Stomach (tissue), 4 donors: Measurements from ENCODE around the gene SLBP.

Experiments used
- POLR2A ChIP-seq, 4 donors: fragments of 450-650 bp; IDR thresholded peaks; one replicate each; pipeline ENCODE4 v1.6.1; 2016; ENCODE audit warnings: antibody characterized with exemption in 4 of 4, control low read depth in 2 of 4, mild to moderate bottlenecking in 1 of 4, moderate library complexity in 1 of 4
- POLR2AphosphoS5 ChIP-seq, 3 donors: sonication (generic); formaldehyde crosslinking; IDR thresholded peaks; one replicate each; pipeline ENCODE4 v1.6.1; 2016; ENCODE audit warnings: antibody characterized with exemption in 3 of 3
- TF ChIP-seq, protein P1 (sequence below), 7 experiments: fragments of 450-650 bp in 4 of 7; fragments of 200-600 bp in 3 of 7; sonication (generic) in 3 of 7; IDR thresholded peaks; one replicate each; pipeline ENCODE4 v1.5.1; 2016 to 2019; ENCODE audit warnings: antibody characterized with exemption in 7 of 7, control low read depth in 2 of 7, mild to moderate bottlenecking in 1 of 7

DNA sequence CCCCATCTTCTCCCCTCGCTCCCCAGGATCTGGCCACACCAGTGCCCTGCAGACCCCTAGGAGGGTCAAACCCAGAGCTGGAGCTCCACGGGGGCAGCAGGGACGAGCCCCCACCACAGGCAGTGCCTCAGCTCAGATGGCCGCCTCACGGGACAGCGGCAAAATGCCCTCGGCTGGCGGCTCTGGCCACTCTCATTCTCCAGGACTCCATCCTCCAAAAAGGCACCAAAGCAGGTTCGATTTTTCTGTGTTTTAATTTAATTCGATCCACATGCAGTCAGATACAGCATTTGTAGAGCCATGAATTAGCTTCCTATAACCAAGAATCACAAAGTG, 36.3 kb downstream of the SLBP start:
- TF ChIP-seq POLR2A (IDR thresholded peaks at IDR 0.05), result no peak
- TF ChIP-seq POLR2AphosphoS5 (IDR thresholded peaks at IDR 0.05), result no peak
- TF ChIP-seq, protein P1, sequence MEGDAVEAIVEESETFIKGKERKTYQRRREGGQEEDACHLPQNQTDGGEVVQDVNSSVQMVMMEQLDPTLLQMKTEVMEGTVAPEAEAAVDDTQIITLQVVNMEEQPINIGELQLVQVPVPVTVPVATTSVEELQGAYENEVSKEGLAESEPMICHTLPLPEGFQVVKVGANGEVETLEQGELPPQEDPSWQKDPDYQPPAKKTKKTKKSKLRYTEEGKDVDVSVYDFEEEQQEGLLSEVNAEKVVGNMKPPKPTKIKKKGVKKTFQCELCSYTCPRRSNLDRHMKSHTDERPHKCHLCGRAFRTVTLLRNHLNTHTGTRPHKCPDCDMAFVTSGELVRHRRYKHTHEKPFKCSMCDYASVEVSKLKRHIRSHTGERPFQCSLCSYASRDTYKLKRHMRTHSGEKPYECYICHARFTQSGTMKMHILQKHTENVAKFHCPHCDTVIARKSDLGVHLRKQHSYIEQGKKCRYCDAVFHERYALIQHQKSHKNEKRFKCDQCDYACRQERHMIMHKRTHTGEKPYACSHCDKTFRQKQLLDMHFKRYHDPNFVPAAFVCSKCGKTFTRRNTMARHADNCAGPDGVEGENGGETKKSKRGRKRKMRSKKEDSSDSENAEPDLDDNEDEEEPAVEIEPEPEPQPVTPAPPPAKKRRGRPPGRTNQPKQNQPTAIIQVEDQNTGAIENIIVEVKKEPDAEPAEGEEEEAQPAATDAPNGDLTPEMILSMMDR (IDR thresholded peaks at IDR 0.05), result no peak
